HK-2 (cell line): ENCODE data around the gene PLCB4.

Experiments
- DNase-seq: peaks from one replicate; pipeline ENCODE4 v3.0.0-alpha.2; 2018; ENCODE audit not compliant: unreplicated experiment

The PLCB4 gene

DNA sequence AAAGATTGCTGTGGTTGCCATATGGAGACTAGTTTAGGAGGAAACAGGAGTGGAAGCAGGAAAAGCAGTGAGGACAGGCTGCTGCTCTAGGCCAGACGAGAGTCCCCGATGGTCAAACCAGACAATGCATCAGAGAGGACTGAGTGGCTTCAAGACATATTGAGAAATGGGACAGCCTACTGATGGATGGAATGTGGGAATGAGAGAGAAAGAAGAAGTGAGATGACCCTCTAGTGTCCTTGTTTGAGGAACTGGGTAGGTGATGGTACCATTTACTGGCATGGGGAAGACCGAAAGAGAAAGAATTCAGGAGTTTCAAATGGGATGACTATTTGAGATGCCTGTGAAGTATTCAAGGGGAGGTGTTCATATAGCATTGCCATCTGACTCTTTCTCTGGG, 333.7 kb downstream of the PLCB4 start:
- no peak for DNase-seq

DNA sequence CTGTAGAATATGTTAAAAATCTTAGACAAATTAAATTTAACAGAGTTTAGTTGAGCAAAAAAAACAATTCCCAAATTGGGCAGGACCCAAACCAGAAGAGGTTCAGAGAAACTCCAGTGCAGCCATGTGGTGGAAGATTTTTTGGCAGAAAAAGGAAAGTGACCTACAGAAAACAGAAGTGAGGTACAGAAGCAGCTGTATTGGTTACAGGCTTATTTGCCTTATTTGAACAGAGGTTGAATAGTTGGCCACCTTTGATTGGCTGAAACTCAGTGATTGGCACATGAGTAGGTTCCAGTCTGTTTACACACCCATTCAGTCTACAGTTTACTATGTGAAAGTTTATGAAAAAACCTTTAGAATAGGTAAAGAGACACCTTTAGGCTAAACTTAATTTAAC, 334.6 kb downstream of the PLCB4 start:
- DNase-seq: no peak

DNA sequence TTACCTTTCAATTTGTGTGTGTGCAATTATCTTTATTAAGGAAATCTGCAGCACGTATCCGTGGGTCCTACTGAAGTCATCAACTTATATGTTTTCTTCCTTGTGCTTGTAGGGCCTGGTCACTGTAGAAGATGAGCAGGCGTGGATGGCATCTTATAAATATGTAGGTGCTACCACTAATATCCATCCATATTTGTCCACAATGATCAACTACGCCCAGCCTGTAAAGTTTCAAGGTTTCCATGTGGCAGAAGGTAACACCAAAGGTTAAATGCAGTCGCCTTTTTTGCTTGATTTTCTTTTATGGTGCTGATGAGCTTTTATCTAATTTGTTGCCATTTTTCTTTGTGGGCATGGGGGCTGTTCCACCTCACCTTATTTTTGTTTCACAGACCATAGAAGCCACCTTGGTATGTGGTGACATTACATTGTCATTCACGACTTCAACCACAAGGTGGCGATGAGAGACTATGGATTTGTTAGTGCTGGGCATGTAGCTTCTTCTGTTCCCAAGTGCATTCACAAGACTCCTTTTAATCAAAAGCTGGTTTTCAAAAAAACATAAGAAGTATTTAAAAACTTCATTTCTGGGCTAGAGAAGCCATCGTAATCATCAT, 339.0 kb downstream of the PLCB4 start:
- DNase-seq: peak; percentile 64

DNA sequence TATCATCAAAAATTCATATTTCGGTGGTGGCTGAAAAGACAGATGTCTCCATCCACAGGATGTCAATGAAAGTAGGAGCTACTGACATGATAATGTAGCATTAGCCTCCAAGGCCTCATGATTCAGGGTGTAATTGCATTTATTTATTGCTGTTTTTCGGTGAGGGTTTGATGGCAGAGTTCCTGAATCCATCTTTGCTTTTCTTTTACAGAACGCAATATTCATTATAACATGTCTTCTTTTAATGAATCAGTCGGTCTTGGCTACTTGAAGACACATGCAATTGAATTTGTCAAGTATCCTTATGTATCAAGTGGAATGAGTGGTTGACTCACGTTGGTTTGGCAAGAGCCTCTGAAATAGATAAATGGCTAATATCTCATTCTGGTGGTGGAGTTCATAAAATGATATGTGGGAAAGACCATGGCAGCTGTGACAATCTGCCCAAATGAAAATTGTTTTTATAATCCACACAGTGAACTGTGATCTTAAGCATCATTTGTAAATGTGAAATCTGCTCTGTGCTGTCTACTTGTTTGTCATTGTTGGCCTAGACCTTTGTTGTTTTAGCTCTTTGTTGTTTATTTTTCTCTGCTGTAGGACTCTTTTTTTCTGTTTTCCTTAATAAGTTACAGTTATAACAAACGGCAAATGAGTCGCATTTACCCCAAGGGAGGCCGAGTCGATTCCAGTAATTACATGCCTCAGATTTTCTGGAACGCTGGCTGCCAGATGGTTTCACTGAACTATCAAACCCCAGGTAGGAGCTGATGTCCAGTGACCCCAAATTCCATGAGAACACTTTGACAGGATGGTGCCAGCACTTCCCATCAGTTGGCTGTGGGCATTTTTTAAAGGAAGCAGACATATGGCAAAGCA, 339.8 kb downstream of the PLCB4 start:
- DNase-seq: no peak

DNA sequence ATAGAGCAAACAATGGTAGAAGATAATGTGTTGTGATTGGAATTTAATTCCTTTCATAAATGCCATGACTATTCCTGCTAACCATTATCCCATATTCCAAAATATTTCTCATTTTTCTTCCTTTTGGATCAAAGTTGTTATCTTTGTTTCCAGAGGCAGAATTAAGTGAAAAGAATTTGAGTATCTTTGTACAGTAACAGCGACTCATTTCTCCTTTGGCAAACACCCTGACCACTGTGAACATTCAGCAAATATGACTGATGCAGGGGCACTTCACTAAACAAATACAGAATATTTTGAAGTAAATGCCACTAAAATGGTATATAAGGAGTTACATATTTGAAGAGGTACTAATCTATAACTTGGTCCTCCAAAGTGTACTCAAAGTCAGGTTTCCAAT, 340.5 kb downstream of the PLCB4 start:
- DNase-seq: no peak

DNA sequence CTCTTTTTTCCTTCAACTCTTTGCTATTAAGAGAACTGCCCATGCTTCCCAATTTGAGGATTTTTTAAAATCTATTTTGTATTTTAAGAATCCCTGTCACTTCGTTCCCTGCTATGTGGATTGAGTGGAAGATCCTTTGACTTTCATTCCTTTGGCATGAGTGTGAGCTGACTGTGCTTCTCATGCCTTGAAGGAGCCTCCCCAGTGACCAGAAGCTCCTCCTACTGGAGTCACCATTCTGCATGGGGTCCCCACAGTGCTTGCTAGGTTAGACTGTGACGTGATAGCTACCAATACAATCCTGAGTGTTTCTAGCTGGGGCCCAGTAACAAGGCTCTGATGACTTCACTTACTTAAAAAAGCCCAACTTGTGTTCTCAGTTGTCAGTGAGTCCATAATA, 341.1 kb downstream of the PLCB4 start:
- peak; percentile 52 for DNase-seq

DNA sequence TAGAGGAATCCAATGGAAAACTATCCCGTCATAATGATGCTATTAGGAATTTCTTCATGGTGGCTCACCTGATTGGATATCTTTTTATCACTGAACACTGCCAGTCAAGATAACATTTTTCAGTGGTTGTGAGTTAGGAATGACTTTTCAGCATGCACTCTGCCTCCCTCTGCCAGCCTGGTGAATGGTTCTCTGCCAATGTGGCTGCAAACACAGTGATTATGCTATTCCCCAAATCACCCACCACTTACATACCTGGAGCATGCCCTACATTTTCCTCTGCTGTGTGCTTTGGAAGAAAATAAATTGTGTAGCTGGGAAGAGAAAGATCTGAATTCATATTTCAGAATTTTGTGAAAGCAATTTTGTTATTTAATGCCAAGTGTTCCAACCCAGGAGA, 342.9 kb downstream of the PLCB4 start:
- no peak for DNase-seq

DNA sequence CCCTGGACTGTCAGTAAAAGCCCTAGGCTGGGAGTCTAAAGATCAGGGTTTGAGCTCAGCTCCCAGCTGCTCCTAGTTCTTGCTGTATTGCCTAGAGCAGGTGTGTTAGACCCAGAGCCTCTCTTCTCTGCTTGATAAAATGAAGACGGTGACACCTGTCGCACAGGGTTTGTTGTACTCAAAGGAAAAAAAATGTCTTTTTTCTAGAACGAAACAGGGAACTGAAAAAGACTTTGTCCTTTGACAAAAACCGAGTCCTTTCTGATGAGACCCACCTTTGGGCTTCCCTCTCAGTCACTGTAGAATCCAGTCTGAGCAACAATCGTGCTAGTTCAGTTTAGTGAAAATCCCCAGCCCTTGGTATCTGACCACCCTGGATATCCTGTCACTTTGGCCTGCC, 343.4 kb downstream of the PLCB4 start:
- no peak for DNase-seq

DNA sequence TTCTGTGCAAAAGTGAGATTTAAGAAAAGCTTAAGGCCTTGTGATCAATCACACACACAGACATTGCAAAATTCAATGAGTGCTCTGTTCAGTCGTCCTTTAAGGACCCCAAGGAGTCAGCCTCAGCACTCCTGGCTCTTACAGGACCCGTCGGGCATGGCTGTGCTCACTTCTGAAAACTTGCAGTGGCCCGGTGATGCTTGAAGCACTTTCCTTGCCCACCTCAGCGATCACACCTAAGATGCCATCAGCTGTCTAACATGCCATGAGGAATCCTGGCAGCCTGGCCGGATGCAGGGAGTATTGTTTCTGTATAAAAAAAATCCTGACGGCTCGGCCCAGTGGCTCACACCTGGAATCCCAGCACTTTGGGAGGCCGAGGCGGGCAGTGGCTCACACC, 344.1 kb downstream of the PLCB4 start:
- no peak for DNase-seq

DNA sequence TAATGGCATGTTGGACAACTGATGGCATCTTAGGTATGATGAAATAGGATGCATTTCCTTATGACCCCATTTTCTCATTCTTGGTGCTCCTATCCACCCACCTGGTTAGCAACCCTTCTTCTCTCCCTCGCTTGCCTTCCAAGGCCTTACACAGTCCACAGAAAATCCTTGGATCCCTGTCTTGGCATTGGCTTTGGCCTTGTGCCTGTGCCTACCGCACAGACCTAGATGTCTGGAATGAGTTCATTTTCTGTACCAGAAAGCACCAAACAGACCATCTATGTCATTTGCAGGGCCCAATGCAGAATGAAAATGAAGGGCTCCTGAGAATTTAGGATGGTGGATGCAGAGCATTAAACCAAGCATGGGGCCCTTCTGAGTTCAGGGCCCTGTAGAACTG, 346.5 kb downstream of the PLCB4 start:
- no peak for DNase-seq

DNA sequence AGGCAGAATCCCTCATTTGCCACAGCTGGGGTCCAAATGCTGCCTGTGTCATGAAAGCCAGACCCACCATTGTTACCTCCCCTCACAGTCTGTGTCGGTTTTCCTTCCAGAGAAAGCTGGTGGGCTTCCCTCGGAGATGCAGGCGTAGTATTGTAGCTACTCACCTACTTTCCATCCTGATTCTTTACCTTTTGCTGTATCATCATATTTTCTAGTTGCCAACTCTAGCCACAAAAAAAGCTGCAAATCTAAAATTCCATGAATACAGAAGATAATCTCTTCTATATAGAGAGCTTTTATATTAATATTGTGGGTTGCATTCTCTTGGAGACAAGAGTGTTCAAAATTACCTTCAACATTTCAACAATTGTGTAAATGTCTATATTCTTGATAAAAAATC, 347.5 kb downstream of the PLCB4 start:
- no peak for DNase-seq

DNA sequence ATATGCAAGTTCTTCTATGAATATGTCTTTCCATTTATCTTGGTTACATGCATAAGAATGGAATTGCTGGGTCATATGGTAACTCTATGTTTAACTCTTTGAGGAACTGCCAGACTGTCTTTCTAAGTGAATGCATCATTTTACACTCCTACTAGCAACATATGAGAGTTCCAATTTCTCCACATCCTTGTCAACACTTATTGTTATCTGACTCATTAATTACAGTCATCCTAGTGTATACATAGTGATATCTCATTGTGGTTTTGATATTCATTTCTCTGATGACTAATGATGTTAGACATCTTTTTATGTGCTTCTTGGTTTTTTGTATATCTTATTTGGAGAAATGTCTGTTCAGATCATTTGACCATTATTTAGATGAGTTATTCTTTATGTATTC, 348.8 kb downstream of the PLCB4 start:
- DNase-seq: no peak

DNA sequence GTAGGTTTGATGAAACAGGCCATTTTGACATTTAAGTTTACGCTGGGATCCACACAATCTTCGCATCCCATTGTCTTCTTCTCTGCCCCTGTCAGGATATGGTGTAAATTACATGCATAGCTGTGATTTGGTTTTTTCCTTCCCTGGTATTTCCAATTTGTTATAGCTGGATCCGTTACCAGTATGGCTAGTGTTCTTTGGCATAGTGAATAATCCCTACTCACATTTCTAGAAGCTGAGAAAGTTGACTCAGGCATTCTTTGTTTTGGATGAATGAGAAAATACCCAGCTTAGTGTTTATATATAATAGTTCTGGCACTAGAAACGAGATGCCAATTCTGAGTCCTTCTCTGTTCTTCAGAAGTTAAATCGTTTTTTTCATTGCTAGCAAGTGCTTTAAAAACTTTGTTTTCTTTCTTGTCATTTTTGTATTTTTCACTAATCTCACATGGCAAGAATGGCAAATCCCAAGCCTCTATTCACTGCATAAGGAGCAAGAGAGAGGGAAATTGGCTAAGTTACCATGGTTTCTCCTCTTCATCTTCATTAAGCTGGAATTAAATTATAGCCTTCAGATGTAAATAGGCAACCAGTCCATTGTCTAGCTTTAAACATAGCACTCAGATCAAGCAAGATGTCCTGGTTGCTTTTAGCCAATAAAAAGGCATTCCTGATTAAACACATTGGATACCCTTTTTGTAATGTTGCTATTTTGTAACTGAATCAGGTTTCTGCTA, 353.6 kb downstream of the PLCB4 start:
- DNase-seq: no peak

DNA sequence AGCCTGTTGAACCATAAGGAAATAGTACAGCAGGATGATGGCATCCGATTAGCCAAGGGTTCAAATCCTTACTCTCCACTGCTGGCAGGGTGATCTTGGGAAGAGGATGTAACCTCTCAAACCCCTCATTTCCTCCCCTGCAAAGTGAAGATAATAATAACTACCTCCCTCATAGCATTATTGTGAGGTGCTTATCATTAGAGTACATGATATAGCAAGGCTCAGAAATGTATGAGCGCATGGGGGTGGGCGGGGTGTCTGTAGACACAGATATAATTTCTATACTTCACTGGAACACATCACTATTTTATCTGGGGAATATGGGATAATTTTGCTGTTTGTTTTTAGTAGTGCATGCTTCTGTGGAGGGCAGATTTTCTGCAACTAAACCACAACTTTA, 355.7 kb downstream of the PLCB4 start:
- DNase-seq: no peak

DNA sequence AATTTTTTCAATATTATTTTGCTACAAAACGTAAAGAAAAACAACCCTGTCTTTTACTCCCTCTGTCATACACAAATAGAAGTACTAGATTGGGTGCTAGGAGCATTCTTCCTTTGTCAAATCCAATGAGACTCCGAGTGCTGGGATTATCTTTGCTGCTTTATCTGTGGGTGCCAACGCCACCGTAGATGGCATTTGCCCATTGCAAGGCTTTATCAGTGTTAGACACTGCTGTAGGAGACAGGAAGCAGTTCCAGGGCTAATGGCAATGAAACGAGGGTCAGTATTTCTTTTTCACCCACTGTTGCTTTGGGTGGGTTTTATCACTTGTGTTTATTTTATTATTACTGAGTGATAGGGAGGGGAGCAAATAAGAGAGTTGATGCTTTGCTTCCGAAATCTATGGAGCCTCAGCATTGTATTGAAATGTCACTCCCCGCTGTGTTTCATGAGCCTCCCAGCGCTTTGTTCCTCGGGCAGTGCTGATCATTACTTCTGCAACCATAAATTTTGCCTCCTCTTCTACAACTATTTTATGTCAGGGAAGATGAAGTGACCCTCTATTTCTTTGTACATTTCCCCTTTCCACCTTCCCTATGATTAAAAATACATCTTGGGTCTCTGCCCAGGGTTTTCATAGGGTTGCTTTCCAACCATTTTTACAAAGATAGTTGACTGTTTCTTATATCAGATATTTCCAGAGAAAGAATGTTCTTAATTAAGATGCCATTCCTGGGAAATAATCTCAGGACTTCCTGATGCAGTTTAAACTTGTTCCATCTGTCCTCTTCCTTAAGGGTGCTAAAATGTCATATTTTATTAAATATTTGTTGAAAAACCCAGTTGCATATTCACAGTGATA, 358.8 kb downstream of the PLCB4 start:
- DNase-seq: no peak

DNA sequence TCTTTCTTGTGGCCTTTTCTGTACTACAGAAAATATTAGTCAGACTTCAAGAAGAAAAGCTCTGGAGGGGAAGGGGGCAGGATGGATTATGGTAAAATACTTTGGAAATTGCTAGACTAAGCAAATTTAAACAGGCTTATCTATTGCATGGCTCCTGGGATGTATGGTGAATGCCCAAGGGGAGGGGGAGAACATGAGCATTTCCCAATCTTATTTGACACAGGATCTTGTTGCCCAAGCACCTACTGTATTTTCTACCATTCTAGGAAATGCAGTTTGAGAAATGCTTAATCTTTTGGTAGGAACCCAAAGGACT, 359.4 kb downstream of the PLCB4 start:
- DNase-seq: no peak

DNA sequence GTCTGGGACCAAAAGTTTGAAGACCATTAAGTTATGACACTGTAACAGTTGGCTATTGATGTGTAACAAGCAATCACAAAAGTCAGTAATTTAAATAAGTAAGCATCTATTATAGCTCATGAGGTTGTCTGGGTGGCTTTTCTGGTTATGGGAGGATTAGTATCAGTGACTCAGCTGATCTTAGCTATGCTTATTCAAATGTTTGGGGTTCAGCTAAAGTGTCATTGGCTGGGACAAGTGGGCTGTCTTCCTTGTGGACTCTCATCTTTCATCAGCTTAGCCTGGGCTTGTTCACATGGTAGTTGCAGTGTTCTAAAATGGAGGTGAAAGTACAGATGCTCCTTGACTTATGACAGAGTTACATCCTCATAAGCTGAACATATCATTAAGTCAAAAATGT, 370.9 kb downstream of the PLCB4 start:
- no peak for DNase-seq

DNA sequence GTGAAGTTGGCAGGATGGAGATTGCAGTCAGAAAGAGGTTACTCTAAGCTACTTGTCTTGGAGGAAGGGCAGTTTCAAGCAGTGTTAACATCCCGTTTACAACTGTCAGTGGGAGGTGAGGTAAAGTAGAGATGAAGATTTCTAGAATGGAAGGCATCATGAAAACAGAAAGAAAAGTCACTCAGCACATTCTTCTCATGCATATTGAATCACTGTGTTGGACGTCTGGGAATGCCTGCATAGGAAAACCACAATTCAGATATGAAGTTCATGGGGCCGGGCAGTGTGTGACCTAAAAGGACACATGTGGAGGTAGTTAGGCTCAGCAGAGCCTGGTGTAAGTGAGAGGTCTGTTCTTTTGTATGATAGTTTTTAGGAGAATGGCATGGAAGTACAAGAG, 372.0 kb downstream of the PLCB4 start:
- DNase-seq: no peak

DNA sequence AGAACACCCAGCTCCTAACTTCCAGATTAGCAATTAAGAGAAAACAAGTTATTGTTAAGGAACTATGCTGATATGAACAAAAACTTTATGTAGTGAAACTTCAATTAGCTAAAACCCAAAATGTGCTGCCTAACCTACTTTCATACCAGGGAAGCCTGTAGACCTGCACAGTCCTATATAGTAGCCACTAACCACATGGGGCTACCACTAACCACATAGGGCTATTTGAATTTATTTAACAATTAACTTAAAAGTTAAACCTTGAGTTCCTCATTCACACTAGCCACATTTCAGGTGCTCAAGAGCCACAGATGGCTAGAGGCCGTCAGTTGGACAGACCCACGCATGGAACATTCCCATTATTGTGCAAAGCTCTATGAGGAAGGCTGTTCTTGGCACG, 373.1 kb downstream of the PLCB4 start:
- no peak for DNase-seq

DNA sequence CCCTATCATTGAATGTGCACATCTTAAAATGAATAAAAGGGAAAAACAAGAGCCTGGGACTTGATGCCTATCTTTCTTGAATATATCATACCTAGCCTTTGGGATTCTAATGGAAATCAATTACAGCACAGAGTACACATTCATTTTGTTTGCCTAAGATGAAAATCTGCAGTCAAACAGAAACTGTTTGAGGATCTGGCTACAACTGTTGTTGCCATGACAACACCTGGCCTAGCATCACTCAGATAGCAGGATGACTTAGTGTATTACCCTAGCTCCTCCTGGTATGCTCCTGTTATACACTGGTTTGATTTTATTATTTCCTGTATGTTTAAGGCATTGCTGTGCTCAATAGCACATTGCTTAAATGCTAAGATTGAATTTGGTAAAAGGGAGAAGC, 374.0 kb downstream of the PLCB4 start:
- DNase-seq: no peak

DNA sequence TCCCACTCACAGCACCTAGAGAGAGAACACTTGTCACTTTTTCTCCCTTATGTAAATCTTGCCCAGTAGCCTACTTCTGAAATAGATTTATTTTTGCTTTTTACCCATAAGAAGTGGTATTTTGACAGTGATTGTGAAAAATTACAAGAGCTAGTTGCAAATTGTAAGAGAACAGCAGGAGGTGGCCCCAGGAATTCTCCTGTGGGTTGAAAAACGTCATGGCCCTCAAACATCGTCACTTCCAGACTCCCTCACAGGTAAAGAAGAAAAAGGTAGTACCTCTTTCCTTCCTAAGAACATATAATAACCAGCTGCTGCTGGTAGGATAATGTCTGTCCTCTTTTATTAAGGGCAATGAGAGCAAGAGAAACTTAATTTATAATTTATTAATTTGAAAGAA, 376.0 kb downstream of the PLCB4 start:
- no peak for DNase-seq

DNA sequence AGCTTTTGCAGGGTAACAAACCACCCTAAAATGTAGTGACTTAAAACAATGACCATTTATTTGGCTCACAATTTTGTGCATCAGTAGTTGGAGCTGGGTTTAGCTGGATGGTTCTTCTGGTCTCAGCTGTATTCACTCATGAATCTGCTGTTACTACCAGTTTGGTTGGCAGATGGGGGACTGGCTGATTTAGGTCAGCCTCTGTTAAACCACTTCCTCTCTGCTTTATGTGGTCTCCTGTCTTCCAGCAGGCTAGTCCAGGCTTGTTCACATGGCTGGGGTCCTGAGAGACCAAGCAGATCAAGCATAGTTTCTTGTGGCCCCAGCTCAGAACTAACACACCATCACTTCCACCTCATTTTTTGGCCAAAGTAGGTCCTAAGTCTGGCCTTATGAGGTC, 378.3 kb downstream of the PLCB4 start:
- DNase-seq: no peak
